HPDE6-E6E7 (cell line): ENCODE data around the gene DSCAML1.
A peak's percentile ranks its signal among the peaks of the same experiment; 100 is the strongest.
"Not testable (repeated sequence)": the region's sequence is repeated elsewhere in the genome, so short reads cannot be mapped to it uniquely, and the experiment has no call there.

Experiments
- DNase-seq: peaks from one replicate; pipeline ENCODE4 v3.0.0; 2011; ENCODE audit warnings: missing footprints; ENCODE audit errors: extremely low spot score

The DSCAML1 gene

DNA sequence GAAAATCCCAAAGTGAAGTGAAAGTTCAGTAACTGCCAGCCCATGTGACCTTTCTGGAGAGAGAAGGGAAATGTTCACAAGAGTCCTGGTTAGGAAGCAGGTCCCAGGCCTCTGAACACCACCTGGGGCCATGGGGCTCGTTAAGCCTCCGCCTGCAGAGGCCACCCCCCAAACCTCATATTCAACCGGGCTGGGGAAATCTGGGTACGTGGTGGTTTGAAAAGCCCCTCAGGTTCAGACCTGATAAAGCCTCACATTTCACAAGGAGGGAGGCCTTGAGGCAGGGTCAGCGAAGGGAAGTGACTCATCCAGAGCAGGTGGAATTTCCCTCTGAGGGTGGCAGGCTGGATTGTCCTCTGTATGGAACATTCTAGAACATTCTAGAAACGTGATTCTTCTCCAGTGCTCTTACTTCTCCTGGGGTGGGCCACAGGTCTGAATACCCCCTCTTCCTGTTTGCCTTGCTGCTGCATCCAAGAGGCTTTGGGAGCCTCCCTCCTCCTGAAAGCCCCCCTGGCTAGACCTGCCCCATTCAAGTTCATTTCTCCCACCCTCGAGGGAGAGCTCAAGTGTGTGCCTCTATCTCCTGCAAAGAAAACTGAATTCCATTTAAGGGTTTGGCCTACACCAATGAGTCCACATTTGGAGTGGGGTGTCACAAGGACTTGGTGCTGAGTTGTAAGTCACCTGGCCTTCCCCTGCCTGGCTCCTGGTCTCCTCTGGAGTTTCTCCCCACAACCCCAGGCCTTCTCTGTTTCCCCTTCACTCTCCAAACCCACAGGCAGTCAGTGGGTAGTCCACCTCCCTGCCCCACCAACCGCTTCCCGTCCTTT, 21.2 kb upstream of the DSCAML1 start:
- peak; percentile 58 for DNase-seq

DNA sequence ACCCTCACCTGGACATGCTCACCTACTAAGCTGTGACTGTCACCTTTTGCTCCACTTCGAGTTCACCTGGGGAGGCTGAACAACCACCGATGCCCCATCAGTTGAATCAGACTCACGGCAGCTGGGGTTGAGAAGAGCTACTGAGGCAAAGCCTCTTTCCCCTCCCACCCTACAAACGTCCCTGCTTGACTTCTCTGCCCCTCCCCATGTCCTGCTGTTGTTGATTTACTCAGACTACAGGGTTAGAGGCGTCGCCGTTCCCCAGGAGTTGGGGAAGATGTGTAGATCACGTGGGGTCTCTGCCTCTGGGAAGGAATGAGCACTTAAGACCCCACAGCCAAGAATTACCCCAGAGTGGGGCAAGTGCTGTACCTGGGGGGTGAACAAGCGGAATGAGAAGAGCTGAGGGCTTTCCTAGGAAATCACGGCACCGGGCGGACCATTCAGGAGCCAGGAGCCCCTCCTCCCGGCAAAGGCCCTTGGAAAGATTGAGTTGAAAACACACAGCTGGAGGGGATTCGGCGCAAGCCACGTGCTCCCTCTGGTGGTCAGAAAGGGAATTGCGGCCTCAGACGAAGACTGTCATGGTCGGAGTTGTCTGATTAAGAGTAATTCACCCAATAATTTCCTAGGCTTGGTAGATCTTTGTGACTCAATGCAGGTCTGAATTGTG, 20.5 kb upstream of the DSCAML1 start:
- peak; percentile 55 for DNase-seq

DNA sequence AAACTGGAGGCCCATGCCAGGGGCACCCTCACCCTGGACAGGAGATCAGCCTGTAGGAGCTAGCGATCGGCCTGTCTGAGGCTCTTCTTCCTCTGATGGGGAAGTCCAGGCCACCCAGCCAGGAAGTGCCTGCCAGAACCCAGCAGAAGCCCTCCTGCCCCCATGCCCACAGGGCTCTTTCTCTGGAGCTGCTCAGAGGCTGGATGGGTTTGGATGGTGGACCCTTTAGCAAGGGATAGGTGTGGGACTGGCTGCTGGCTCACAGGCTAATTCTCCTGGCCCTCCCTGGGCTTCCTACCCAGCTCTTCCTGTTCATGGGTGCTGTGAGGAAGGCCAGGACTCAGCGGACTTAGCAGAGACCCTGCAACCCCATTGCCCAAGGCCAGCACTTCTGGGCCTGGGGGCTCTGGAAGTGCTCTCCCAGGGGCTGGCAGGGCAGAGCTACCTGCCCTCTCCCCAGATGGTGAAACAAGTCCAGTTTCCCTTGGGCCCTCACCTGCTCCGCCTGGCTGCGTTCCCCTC, 19.9 kb upstream of the DSCAML1 start:
- no peak for DNase-seq

DNA sequence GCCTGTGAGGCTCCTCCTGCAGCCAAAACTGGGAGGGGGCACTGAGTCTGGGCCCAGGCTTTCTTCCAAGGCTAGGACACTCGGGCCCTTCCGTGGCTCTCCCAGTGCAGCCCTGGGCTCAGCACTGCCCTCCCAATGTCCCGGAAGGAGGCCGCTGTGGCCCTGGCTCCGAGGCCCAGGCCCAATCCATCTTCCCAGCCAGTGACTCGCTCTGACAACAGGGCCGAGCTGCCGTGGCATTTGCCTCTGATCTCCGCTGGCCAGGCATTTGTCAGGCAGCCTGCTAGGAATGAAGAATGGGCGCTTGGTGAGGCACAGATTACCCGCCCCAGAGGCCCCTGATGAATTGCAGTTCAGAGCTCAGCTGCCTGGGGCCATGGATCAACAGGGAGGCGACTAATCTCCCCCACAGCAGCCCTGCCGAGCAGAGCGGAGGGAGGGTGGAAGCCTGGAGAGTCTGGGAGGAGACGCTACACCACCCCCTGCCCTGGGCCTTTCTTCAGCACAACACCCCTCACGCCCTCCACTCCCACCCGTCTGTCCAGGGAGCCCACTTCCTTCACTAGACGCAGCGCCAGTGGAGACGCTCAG, 19.2 kb upstream of the DSCAML1 start:
- DNase-seq: peak; percentile 39

DNA sequence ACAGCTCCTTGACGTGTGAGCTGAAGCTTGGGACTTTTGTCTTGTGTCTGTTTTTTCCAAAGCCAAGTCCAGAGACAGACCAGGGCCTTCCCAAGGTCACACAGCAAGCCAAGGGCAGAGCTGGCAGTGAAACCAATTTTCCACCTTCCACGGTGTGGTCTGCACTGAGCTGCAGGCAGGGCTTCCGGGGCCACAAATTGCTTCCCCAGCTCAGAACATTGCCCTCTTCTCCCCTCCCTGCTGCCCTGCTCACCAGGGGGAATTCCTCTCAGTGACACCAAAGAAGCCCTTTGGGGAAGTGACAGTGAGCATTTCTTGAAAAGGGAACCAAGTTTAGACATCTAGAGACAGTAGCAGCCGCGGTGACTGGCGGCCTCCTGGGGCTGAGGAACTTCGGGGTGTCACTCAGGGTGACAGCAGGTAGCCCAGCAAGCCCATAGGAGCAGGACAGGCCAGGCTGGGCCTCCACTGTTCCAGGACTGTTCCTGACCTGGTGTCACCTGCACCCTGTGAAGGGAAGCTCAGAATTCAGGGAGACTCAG, 18.3 kb upstream of the DSCAML1 start:
- DNase-seq: no peak

DNA sequence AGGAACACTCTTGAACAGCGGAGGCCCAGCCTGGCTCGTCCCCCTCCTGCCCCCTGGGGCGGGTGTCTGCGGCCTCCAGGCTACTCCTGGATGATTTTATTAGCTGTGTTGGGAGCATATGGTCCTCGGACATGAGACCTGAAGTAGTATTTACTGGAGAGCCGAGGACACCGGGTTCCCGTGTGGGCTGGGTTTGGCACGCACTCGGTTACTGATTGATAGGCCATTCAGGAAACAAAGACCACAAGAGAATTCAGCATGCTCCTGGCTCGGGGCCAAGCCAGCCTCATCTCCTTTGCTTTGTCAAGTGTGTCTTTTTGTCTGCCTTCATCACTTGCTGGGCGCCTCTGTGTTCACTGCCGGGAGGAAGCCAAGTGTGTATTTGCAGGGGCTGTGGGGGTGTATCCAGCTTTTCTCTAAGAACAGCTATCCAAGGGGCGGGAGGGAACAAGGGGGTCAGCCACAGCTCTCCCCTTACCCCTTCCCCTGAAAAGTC, 17.8 kb upstream of the DSCAML1 start:
- DNase-seq: no peak

DNA sequence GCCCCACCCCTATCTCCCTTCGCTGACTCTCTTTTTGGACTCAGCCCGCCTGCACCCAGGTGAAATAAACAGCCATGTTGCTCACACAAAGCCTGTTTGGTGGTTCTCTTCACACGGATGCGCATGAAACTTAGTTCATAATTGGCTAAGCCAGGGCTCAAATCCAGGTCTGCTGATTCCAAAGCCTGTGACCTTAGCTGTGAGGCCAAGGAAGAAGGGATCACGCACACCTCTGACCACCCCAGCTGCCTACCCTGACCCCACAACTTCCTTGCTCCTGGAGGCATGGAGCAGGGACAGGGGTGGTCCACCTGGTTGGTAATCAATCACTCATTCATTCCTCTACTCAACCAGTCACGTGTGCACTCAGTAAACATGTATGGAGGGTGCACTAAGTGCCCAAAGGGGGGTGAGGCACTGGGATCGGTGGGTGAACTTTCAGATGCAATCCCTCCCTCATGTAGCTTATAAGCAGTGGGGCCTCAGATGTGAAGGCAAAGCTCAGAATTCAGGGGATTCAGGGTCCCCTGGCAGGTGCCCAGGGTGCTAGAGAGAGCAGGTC, 17.3 kb upstream of the DSCAML1 start:
- no peak for DNase-seq

DNA sequence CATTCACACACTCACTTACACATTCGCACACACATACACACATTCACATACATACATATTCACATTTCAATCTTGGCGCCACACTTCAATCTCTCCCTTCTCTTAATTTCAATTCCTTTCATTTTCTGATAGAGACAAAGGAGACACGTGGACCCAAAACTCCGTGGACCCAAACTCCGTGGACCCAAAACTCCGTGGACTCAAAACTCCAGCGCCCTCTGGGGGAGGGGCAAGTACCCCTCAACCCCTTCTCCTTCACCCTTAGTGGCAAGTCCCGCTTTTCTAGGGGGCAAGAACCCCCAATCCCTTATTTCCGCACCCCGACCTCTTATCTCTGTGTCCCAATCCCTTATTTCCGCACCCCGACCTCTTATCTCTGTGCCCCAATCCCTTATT, 13.0 kb upstream of the DSCAML1 start:
- not testable (repeated sequence) for DNase-seq

DNA sequence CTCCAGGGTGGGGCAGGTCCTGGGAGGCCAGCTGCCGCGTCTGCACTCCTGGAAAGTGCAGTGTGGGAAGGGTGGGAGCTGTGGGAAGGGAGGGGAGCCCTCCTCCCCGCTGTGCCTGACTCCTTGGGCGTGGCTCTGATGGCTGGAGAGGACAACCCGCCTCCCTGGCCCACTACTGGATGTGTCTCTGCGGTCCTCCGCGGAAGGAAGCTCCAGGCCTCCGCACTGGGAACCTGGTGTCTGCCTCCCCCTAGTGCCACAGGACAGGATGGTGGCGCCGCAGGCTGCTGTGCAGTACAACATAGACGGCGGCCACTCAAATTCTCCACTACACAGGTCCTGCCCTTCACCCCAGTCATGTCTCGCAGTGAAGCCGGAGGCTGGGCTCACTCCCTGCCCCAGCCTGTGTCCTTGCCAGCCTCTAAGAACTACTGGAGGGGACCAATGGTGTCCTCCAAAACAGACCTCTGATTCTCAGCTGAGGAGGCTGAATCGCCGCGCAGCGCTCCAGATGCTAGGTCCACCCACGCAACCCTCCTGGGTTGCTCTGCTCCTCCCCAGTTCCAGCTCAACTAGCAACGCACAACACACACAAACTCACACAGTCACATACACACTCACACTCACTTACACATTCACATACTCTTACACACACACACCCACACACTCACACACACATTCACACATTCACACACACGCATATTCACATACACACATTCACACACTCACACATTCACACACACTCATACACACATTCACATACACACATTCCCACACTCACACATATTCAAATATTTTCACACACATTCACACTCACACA, 12.4 kb upstream of the DSCAML1 start:
- DNase-seq: no peak

DNA sequence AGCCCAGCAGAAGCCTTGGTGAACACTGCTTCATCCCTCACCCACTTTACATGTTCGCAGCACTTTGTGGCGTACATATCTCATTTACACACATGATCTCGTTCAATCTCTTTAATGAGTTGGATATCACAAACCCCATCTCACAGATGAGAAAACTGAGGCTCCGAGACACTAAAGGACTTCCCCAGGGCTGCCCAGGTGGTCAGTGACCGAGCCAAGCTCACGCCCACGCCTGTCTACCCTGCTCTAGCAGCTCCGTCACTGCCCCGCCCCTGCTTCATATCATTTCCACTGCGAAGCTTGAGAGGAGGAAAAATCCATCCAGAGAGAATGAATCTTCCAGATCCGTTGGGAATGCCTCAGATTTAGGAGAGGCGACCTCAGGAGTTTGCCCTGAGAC, 11.8 kb upstream of the DSCAML1 start:
- no peak for DNase-seq

DNA sequence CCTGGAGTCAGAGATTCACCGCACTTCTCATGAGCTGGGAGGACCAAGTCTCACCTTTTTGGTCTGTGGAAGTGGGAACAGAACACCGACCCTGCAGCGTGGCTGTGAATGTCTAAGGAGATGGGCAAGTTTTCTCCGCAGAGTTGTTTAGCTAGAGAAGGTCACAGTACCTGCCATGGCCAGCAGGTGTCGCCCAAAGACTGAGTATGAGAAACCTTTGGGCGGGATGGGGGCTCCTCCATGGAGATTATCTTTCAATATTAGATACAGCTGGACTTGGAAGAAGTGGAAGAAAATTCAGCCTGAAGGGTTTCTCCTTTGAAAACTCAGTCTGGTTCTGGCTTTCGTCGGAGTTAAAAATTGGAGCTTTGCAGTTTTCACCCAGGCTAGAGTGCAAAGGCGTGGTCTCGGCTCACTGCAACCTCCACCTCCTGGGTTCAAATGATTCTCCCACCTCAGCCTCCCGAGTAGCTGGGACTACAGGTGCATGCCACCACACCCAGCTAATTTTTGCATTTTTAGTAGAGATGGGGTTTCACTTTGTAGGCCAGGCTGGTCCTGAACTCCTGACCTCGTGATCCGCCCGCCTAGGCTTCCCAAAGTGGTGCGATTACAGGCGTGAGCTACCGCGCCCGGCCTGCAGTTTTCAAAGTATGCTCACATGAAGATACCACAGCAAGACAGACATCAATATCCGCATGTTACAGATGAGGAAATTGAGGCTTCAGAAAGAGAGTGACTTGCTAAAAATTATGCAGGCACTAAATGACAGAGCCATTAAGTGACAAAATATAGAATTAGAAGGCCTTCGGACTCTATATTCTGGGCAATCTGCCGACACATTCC, 10.7 kb upstream of the DSCAML1 start:
- no peak for DNase-seq

DNA sequence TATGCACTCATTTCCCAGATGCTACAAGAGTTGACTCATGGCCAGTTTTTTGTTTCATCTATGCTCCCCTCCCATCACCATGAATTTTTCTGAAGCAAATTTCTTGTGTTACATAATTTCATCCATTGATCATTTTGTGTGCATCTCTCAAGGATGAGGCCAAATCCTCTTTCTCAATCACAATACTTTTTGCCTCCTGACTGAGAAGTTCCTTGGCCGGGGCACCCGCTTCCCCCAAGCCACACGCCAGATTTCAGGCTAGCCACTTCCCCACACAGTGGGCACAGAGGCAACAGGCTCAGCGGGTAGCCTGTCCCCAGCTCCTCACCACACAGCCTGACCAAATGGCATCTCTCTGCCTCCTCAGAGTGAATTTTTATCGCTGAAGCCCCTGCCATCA, 9.8 kb upstream of the DSCAML1 start:
- DNase-seq: no peak

DNA sequence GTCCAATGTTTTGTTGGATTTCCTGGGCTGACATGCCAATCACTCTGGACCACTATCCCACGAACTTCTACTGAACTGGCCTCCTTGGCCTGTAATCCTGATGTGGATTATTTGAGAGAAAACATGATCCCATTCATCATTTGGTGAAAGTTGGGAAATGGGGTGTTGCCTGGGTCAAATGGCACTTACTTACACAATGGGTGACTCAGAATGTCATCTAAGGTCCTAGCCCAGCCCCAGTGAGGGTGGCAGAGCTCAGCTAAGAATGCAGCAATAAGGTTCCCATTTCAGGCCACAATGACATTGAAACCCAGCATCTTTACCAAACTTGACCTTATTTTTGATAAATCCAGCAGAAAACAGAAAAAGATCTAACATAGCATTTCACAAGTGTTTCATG, 8.0 kb upstream of the DSCAML1 start:
- DNase-seq: no peak

DNA sequence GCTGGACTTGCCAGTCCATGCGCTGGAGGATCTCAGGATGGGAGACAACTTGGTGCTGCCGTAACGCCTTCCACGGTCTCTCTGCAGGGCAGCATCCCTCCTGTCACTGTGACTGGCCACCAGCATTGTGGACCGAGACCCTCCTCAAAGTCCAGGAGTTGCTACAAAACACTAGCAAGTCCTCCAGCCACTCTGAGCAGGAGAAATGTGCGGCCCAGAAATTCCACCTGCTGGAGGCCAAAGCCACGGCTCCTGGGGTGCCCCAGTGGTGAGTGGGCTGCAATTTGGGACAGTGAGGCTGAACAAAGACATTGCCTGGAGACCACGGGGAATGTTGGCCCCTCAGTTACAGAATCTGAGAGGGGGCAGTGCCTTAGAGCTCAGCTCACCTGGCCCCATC, 6.9 kb upstream of the DSCAML1 start:
- DNase-seq: no peak

DNA sequence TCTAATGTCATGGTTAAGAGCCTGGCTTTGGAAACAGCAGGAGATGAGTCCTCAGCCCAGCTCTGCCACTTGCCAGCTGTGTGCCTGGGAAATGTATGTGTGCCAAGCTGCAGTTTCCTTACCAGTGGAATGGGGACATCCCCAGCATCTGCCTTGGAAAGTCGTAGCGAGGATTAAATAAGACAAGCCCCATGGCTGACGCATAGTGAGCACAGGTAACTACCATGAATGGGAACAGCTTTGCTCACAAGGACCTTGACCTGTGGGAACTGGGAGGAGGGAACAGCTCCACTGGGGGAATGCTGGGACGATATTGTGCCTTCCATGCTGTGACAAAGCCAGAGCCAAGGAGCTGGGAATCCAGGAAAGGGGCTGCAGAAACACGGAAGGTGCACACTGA, 2.6 kb upstream of the DSCAML1 start:
- DNase-seq: no peak

DNA sequence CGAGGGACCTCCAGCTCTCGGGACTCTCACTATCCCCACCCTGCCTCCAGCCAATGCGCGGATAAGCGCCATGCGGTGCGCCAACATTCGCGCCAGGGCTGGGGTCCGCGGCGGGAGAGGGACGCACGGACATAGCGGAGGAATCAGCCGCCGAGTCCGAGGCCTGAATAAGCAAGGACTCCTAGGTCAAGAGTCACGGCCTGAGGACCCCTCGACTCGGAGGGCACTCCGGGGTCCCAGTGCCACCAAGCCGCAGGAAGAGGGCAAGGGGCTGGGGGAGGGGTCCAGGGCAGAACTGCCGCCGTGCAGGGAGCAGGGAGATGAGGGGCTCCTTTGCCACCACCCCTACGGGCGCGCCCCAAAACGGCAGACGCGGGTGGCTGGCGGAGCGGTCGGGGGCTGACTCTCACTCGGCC, 552 bp downstream of the DSCAML1 start:
- no peak for DNase-seq

DNA sequence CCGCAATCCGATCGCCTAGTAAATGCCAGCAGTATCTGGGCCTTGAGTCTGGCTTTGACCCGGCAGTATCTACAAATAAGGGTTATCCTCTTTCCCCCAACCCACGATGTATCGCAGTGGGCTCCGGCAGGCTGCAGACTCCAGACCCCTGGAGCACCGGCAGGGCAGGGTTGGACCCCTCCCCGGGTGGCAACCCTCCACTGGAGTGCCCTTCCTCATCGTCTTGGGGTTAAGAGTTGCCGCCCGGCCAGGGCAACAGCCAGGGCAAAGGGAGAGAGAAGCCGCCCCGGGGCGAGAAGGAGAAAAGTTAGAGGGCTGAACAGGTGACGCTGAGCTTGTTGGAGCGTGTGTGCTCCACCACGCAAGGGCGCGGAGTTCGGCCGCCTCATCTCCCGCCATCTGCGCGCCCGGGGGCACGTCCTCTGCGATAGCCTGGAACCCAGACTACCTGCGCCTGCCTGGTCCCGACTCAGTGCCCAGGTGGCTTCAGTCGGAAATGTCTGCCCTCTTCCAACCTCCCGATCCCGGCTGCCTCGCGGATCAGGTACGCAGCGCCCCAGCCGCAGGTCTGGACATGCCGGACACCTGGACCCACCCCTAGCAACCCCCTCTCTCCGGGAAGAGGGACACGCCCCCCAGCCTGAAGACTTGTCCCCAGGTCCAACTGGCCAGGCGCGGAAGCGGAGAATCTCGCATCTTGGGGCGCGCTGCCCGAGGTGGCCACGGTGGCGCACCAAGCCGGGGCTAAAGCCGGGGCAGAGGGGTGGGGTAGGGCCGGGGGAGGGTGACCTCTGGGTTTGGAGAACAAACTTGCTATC, 1.2 kb downstream of the DSCAML1 start:
- no peak for DNase-seq

DNA sequence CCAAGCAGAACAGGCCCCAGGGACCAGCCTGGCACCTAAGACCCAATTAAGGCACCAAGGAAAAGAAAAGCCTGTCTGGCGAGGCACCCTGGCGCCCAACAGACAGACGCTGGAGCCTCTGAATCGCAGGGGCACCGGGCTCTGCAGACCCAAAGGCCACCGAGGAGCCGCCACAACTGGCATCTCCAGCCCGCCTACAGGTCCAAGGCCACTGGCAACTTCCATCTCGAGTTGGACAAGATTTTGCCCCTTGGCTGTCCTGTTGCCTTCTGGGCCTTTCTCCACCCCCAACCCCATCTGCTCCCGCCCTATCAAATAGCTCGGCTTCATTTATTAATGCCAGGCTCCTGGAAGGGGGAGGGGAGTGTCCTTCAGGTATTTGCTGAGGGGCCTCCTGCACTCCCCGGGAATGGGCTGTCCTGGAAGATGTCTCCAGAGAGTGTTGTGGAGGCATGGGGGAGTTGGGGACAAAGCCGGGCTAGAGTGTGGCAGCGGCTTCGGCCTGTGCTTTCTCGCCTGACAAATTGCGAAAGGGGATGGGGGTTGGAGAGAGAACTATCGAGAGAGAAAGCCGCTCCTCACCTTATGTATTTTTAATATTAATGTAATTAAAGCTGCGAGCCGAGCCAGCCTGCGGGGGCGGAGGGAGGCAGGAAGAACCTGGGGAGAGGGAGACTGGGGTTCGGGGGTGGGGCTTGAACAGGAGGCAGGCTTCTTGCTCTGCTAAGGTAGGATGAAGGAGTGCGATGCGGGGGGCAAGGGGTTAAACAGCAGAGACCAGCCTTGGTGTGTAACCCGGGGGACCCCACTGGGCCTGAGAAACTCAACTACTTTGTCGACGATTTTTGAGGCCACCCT, 2.0 kb downstream of the DSCAML1 start:
- DNase-seq: no peak
